Activated CD4-positive, alpha-beta memory T cell treated with anti-CD3 and anti-CD28 coated beads, Interleukin-2, amount 10 ng/mL, durations not matched to agents 7 days and 5 days (primary cell): Measurements from ENCODE around the gene NEU3. TPM values are rescaled to one million over a fixed set of nuclear protein-coding genes. Genes with fewer than 3 reads are reported as not detected.
A peak's percentile ranks its signal among the peaks of the same experiment; 100 is the strongest.

Experiments used
- CTCF ChIA-PET: fragments of 350-600 bp; sonication (Branson Sonifier 250); formaldehyde crosslinking; loops from one replicate; lab custom pipeline; 2021; ENCODE audit warnings: antibody characterized with exemption, inconsistent platforms; lab: Charles Lee
- POLR2A ChIA-PET: fragments of 350-600 bp; sonication (Branson Sonifier 250); formaldehyde crosslinking; loops from one replicate; lab custom pipeline; 2021; ENCODE audit warnings: antibody characterized with exemption; lab: Charles Lee
- DNase-seq: peaks from one replicate; pipeline ENCODE4 v3.0.0-alpha.2; 2020
- H3K27ac Mint-ChIP-seq: one replicate; pipeline ENCODE4 v1.8.0; 2021; ENCODE audit warnings: mild to moderate bottlenecking, mixed read lengths
- H3K27me3 Mint-ChIP-seq: one replicate; pipeline ENCODE4 v1.8.0; 2021; ENCODE audit warnings: mixed read lengths
- H3K36me3 Mint-ChIP-seq: one replicate; pipeline ENCODE4 v1.8.0; 2021; ENCODE audit warnings: low read depth, mixed read lengths
- H3K4me1 Mint-ChIP-seq: one replicate; pipeline ENCODE4 v1.8.0; 2021; ENCODE audit warnings: mixed read lengths
- H3K4me3 Mint-ChIP-seq: one replicate; pipeline ENCODE4 v1.8.0; 2021; ENCODE audit warnings: mild to moderate bottlenecking, mixed read lengths
- H3K9me3 Mint-ChIP-seq: one replicate; pipeline ENCODE4 v1.8.0; 2021; ENCODE audit warnings: mixed read lengths
- total RNA-seq, 2 experiments: library from RNA; stranded (reverse); gene quantifications; one replicate each; pipeline ENCODE4 v1.2.3, GENCODE V29; 2021

Gene NEU3
- total RNA-seq, 2 experiments from 2014 or later = 11.5 to 12.6 TPM

DNA sequence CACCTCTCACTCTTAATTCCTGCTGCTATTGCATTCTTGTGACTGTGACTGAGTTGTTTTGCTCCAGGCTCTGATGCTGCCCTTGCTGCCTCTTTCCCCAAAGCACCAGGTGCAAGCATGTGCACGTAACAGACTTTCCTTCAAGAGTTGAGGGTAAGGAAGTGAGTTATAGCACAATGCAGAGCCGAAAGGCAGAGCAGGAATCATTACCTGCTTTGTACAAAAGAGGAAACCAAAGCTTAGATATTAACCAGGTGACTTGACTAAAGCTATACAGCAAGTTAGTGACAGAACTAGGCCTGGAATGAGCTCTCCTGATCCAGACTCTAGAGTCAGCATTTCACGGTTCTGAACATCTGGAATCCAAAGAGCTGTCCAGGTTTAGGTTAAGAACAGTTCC lies 33.6 kb downstream of the NEU3 start:
- no peak for DNase-seq
- CTCF ChIA-PET = interaction anchor here (0.7 to 4.3 kb wide), 31 partner anchors 8 to 254 kb away, joined by 3 to 49 read pairs (median 5); no protein-coding TSS in a partner anchor
- H3K36me3 Mint-ChIP-seq = peaks cover 8% of the 10 kb centered on the region
- no peak overlapping the region for H3K27ac Mint-ChIP-seq
- H3K4me3 Mint-ChIP-seq = no peak overlapping the region
- H3K4me1 Mint-ChIP-seq = no peaks in the 10 kb centered on the region
- H3K9me3 Mint-ChIP-seq = peaks cover 3% of the 10 kb centered on the region
- H3K27me3 Mint-ChIP-seq = no peaks in the 10 kb centered on the region
- POLR2A ChIA-PET = no interaction called here

DNA sequence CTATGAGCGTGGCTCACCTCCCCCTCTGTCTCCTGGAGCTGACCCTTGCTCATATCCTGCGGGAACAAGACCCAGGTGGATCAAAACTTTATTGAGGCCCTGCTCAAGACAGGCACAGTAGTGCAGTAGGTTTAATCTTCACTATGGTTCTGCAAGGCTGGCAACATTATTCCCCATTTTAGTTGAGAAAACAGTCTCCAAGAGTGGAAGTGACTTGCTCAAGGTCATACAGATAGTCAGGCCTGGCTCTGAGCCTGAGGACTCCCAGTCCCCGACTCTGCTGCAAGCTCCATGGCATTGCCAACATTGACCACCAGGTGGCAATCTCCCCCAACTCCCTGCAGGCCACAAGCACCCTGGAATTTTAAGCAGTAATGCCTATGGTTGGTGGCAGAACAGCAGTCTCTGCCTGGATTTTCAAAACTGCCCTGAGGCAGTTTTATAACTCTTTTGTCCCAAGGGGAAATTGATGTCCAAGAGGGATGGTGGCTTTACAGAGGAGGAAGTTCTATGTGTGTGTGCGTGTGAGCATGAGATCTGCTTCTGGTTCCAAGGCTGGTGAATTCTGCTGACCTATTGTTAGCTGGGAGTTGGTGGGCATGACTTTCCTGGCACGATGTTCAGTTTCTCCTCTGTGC lies 34.1 kb downstream of the NEU3 start:
- ChIA-PET POLR2A (no interaction called here), CTCF (interaction anchor here (0.7 to 4.3 kb wide), 31 partner anchors 9 to 253 kb away, joined by 3 to 49 read pairs (median 5); no protein-coding TSS in a partner anchor)
- DNase-seq = peak; percentile 79
- Mint-ChIP-seq H3K4me1 (no peaks in the 10 kb centered on the region), H3K9me3 (peaks cover 3% of the 10 kb centered on the region), H3K36me3 (peaks cover 8% of the 10 kb centered on the region), H3K4me3 (no peak overlapping the region), H3K27ac (no peak overlapping the region), H3K27me3 (no peaks in the 10 kb centered on the region)

DNA sequence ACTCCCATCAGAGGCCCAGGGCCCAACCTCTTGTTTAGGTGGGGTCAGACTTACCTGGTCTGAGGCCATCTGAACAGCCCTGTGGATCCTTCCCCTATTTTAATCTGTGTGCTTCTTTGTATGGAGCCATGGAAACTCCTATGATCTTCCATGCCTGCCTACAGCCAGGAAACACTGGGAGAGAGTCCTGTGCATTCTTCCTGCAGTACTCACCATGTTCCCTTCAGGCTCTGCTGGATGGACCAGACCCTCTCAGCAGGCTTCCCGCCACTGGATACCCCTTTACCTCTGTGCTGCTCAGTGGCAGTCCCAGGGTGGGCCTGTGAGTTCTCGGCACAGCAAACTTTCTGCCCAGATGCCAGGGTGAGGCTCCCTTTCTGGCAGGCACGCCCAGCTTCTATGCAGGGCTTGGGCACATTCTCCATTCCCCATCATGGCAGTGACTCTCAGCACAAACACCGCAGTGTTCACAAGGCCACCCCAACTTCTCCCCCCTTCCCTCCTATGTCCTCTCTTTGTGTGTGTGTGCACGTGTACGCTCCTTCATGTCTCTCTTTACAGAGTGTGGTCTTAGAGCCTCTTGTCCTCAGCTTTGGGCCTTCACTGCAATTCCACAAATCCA lies 34.8 kb downstream of the NEU3 start:
- ChIA-PET POLR2A (no interaction called here), CTCF (interaction anchor here (0.9 to 4.3 kb wide), 19 partner anchors 9 to 253 kb away, joined by 3 to 49 read pairs (median 5); no protein-coding TSS in a partner anchor)
- Mint-ChIP-seq H3K4me1 (no peaks in the 10 kb centered on the region), H3K4me3 (no peak overlapping the region), H3K27me3 (no peaks in the 10 kb centered on the region), H3K9me3 (no peaks in the 10 kb centered on the region), H3K36me3 (peaks cover 4% of the 10 kb centered on the region), H3K27ac (no peak overlapping the region)
- no peak for DNase-seq

DNA sequence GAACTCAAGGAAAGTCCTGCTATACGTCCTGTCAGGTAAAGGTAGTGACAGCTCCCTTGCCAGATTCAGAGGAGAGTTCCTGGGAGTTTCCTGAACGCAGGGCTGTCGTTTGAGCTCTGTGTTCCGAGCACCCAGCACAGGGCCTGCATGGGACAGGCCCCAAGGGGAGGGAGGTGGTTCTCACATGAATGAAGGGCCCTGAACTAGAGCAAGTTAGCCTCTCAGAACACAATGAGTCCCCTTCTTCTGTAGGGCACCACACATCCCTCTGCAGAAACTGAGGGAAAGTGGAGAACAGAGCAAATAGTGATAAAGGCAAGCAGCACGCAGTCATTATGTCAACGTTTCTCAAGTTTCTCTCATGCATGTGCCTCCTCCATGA lies 35.3 kb downstream of the NEU3 start:
- Mint-ChIP-seq H3K4me3 (no peak overlapping the region), H3K27me3 (no peaks in the 10 kb centered on the region), H3K4me1 (no peaks in the 10 kb centered on the region), H3K9me3 (no peaks in the 10 kb centered on the region), H3K36me3 (no peaks in the 10 kb centered on the region), H3K27ac (no peak overlapping the region)
- POLR2A ChIA-PET = no interaction called here
- DNase-seq = no peak
- CTCF ChIA-PET = interaction anchor here (0.9 to 4.3 kb wide), 5 partner anchors 52 to 252 kb away, joined by 3 to 49 read pairs (median 5); no protein-coding TSS in a partner anchor

DNA sequence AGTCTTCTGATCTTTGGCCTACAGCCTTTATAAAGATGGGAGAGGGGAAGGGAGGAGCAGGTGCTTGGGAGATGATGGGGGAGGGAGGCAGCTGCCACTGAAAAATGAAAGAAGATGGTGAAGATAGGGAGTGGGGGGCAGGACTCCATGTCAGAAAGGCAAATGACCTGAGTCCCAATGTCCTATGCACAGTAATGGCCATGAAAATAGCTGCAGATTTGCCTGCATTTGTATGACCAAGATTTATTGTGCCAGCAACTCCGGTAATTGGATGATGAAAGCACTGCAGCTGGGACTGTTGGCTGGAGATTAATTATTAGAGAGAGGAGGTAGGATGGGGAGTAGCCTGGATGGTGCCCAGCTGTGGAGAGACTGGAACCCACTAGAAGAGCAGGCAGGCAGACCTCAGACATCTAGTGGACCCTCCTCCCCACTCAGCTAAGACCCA lies 36.1 kb downstream of the NEU3 start:
- no peak for DNase-seq
- Mint-ChIP-seq H3K27me3 (no peaks in the 10 kb centered on the region), H3K4me1 (no peaks in the 10 kb centered on the region), H3K4me3 (no peak overlapping the region), H3K27ac (no peak overlapping the region), H3K9me3 (no peaks in the 10 kb centered on the region), H3K36me3 (no peaks in the 10 kb centered on the region)
- CTCF ChIA-PET = interaction anchor here (0.8 to 1.6 kb wide), 5 partner anchors 95 to 224 kb away, joined by 3 to 5 read pairs (median 3); no protein-coding TSS in a partner anchor
- POLR2A ChIA-PET = no interaction called here

DNA sequence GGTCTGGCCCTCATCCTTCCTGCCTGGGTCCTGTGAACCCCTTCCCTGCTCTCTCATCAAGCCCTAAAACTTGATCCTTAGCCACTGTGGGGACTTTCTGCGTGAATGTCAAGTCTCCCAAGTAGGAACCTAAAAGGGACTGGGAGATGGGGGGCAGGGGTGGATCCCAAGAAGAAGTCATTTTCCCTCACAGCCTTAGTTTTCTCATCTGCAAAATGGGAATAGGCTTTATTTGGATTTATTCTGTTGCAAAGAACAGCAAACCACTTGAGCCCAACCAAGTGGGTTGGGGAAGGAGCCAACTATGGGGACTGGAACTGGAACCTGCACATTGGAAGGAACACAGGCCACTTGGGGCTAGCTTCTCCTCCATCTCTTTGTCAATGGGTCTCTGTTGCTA lies 36.8 kb downstream of the NEU3 start:
- Mint-ChIP-seq H3K27ac (no peak overlapping the region), H3K27me3 (no peaks in the 10 kb centered on the region), H3K36me3 (no peaks in the 10 kb centered on the region), H3K4me1 (no peaks in the 10 kb centered on the region), H3K4me3 (no peak overlapping the region), H3K9me3 (no peaks in the 10 kb centered on the region)
- DNase-seq = no peak
- ChIA-PET CTCF (interaction anchor here (1.0 to 1.6 kb wide), 2 partner anchors 219 to 223 kb away, joined by 3 to 5 read pairs; no protein-coding TSS in a partner anchor), POLR2A (no interaction called here)

DNA sequence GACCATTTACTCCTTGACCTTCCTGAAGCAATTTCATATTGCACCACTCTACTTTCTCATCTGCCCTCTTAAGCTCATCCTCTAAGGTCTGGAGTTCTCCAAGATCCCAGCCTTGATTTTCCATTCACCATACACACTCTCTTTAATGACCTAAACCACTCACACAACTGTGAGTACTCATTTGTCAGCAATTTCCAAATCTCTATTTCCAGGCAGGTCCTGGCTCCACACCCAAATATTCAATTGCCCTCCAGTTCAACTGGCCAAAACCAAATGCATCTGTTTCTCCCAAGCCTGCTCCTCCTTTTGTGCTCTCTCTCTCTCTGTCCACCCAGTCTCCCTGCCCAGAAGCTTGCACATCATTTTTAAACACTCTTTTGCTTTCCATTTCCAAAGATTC lies 39.6 kb downstream of the NEU3 start:
- no peaks in the 10 kb centered on the region for H3K36me3 Mint-ChIP-seq
- H3K9me3 Mint-ChIP-seq = no peaks in the 10 kb centered on the region
- H3K27me3 Mint-ChIP-seq = no peaks in the 10 kb centered on the region
- CTCF ChIA-PET = interaction anchor here (0.9 to 3.0 kb wide), 3 partner anchors 98 to 220 kb away, joined by 3 to 12 read pairs (median 4); no protein-coding TSS in a partner anchor
- no peak for DNase-seq
- POLR2A ChIA-PET = no interaction called here
- no peaks in the 10 kb centered on the region for H3K4me1 Mint-ChIP-seq
- no peak overlapping the region for H3K4me3 Mint-ChIP-seq
- H3K27ac Mint-ChIP-seq = no peak overlapping the region

DNA sequence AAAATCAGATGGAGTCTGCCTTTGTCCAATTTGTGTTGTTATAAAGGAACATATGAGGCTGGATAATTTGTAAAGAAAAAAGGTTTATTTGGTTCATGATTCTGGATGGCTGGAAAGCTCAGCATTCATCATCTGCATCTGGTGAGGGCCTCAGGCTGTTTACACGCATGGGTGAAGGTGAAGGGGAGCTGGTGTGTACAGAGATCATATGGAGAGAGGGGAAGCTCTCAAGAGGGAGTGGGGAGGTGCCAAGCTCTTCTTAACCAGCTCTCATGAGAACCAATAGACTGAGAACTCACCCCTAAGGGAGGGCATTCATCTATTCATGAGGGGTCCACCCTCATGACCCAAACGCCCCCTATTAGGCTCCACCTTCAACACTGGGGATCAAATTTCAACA lies 40.0 kb downstream of the NEU3 start:
- no peaks in the 10 kb centered on the region for H3K36me3 Mint-ChIP-seq
- no peak overlapping the region for H3K27ac Mint-ChIP-seq
- H3K9me3 Mint-ChIP-seq = no peaks in the 10 kb centered on the region
- ChIA-PET POLR2A (no interaction called here), CTCF (interaction anchor here (1.4 to 3.0 kb wide), 2 partner anchors 99 to 220 kb away, joined by 4 to 12 read pairs; no protein-coding TSS in a partner anchor)
- H3K27me3 Mint-ChIP-seq = no peaks in the 10 kb centered on the region
- no peak for DNase-seq
- no peak overlapping the region for H3K4me3 Mint-ChIP-seq
- H3K4me1 Mint-ChIP-seq = no peaks in the 10 kb centered on the region

DNA sequence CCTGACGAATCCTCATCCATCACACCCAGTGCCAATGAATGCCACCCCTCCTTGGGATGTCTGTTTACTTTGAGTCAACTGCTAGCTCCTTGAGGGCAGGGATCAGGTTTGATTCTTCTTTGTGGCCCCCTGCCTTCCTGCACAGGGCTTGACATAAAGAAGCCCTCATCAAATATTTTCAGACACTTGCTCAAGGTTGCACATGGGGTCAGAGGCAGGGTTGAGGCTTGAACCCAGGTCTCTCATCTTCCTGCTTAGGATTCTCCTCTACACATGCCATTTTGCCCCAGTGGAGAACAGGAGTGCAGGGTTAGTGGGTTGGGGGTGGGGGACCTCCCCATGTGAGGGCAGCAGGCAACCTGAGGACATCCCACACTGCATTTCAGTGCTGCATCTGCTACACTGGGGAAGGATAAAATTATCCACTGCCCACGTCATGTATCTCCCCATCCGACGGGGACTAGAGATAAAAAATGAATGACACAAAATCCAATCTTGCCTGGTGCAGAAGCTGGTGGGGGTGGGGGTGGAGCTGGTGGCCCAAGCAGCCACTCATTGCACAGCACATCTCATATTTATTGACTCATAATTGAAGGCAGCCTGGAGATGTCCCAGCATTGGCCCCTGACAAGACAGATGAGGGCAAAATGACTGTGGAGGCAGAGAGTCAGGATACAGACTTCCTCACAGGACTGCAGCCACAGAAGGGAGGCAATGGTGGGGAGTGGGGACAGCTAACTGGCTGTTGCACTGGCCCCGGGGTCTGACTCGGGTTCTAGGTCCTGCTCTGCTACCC lies 41.3 kb downstream of the NEU3 start:
- no peaks in the 10 kb centered on the region for H3K36me3 Mint-ChIP-seq
- no peaks in the 10 kb centered on the region for H3K27me3 Mint-ChIP-seq
- H3K4me3 Mint-ChIP-seq = no peak overlapping the region
- POLR2A ChIA-PET = no interaction called here
- H3K27ac Mint-ChIP-seq = no peak overlapping the region
- CTCF ChIA-PET = interaction anchor here (1.6 to 4.0 kb wide), 2 partner anchors 99 to 103 kb away, joined by 7 to 31 read pairs; no protein-coding TSS in a partner anchor
- no peaks in the 10 kb centered on the region for H3K4me1 Mint-ChIP-seq
- H3K9me3 Mint-ChIP-seq = no peaks in the 10 kb centered on the region
- DNase-seq = no peak

DNA sequence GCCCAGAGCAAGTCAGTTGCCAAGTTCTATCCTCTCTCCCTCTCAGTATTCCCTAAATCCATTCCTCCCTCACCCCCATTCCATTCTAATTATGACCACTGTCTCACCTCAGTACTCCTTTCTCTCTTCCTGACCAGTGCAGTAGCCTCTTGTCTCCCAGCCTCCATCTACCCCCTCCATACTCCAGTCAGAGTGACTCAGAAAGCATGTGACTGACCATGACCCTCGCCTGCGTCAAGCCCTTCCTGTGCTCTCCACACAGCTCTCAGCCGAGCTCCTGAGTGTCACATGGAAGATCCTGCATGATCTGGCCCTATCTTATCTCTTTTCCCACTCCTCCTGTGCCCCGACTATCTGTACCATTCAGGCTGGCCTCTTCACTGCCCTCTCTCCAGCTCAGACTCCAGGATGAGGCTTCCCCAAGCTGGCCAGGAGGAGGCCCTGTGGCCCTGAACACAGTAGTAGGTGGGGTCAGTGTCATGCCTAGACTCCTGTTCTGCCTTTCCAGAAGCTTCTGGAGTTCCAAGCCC lies 42.6 kb downstream of the NEU3 start:
- Mint-ChIP-seq H3K4me3 (no peak overlapping the region), H3K4me1 (peaks cover 3% of the 10 kb centered on the region), H3K9me3 (no peaks in the 10 kb centered on the region), H3K27me3 (no peaks in the 10 kb centered on the region), H3K27ac (no peak overlapping the region), H3K36me3 (no peaks in the 10 kb centered on the region)
- ChIA-PET CTCF (interaction anchor here (0.7 to 4.0 kb wide), 9 partner anchors 9 to 110 kb away, joined by 3 to 31 read pairs (median 5); no protein-coding TSS in a partner anchor), POLR2A (no interaction called here)
- no peak for DNase-seq

DNA sequence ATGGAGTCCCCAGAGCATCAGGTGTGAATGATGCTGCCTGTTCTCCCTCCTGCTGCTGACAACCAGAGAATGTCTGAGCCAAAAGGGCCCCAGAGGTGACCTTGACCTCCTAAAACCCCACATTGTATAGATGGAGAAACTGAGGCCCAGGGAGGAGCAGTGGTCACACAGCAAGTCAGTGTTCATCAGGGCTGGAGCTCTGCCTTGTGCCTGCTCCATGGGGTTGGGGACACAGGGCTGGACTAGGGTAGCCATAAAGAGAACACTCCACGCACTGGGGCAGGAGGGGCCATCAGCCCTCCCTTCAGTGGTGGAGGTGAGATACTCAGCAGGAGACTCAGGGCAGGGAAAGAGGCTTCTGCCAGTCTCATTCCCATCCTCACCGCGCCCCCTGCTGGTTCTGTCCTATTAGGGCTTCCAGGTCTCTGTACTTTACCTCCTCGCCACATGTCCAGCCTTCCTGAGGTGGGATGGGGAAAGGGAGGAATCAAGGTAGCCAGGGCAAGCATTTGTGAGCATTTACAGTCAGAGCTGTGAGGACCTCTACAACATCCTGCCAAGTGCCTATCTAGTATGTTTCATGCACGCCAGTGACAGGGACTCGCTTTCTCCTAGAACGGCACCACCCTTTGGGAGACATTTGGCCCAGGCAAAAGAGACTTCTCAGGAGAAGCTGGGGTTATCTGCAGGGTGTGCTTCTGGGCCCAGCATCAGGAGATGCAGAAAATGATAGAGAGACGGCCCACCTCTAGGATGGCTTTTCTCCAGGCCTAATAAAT lies 43.2 kb downstream of the NEU3 start:
- Mint-ChIP-seq H3K27me3 (no peaks in the 10 kb centered on the region), H3K4me1 (peaks cover 3% of the 10 kb centered on the region), H3K4me3 (no peak overlapping the region), H3K36me3 (no peaks in the 10 kb centered on the region), H3K27ac (no peak overlapping the region), H3K9me3 (no peaks in the 10 kb centered on the region)
- DNase-seq = peak; percentile 67
- POLR2A ChIA-PET = no interaction called here
- CTCF ChIA-PET = interaction anchor here (0.7 to 4.0 kb wide), 13 partner anchors 10 to 330 kb away, joined by 3 to 31 read pairs (median 3); no protein-coding TSS in a partner anchor

DNA sequence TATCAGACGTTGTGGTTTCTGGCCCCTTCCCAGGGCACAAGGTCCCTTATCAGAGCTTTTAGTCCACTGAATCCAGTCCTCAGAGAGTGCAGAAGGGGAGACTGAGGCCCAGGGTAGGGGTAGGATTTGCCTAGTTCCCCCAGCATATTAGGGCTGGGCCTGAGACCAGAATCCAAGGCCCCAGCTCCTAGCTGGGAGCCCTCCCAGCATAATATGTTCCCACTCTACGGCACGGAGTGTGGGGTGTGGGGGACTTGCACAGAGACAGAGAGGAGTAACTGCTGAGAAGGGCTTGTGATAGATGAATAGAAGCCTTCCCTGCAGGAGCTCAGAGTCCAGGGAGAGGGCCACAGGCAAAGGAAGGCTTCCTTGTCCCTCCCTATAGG lies 43.8 kb downstream of the NEU3 start:
- no peaks in the 10 kb centered on the region for H3K9me3 Mint-ChIP-seq
- H3K36me3 Mint-ChIP-seq = no peaks in the 10 kb centered on the region
- H3K4me1 Mint-ChIP-seq = peaks cover 3% of the 10 kb centered on the region
- no peaks in the 10 kb centered on the region for H3K27me3 Mint-ChIP-seq
- ChIA-PET POLR2A (no interaction called here), CTCF (interaction anchor here (0.7 to 4.0 kb wide), 11 partner anchors 10 to 331 kb away, joined by 3 to 31 read pairs (median 3); no protein-coding TSS in a partner anchor)
- H3K27ac Mint-ChIP-seq = no peak overlapping the region
- no peak overlapping the region for H3K4me3 Mint-ChIP-seq
- no peak for DNase-seq
